DOHH2 (cell line): Measurements from ENCODE around the gene RPS14.

Experiments used
- H3F3A ChIP-seq: fragments of 200-600 bp; sonication (generic), shearing (Covaris generic); 2 replicates; pipeline ENCODE4 v1.6.0; 2016; ENCODE audit warnings: antibody characterized with exemption, mild to moderate bottlenecking; ENCODE audit not compliant: control insufficient read depth, insufficient read depth
- H3K27ac ChIP-seq: fragments of 200-600 bp; sonication (generic); 2 replicates; pipeline ENCODE4 v1.5.1; 2014; ENCODE audit warnings: low read depth, mild to moderate bottlenecking, low read length, moderate library complexity
- H3K27me3 ChIP-seq: fragments of 200-600 bp; sonication (generic); 2 replicates; pipeline ENCODE4 v1.6.1; 2014; ENCODE audit warnings: mild to moderate bottlenecking, low read length, mixed read lengths; ENCODE audit not compliant: control insufficient read depth
- H3K36me3 ChIP-seq: fragments of 200-600 bp; sonication (generic); 2 replicates; pipeline ENCODE4 v1.6.1; 2014; ENCODE audit warnings: mild to moderate bottlenecking, low read length, moderate library complexity, mixed read lengths; ENCODE audit not compliant: control insufficient read depth
- H3K4me1 ChIP-seq: fragments of 200-600 bp; sonication (generic); 2 replicates; pipeline ENCODE4 v1.6.1; 2014; ENCODE audit warnings: mild to moderate bottlenecking, low read length, mixed read lengths; ENCODE audit not compliant: control insufficient read depth
- H3K4me2 ChIP-seq: fragments of 200-600 bp; sonication (generic); 2 replicates; pipeline ENCODE4 v1.6.0; 2014; ENCODE audit warnings: mild to moderate bottlenecking, low read length, moderate library complexity
- H3K4me3 ChIP-seq: fragments of 200-600 bp; sonication (generic); 2 replicates; pipeline ENCODE4 v1.5.1; 2014; ENCODE audit warnings: mild to moderate bottlenecking, low read length, mixed read lengths
- H3K79me2 ChIP-seq: fragments of 200-600 bp; sonication (generic); 2 replicates; pipeline ENCODE4 v1.6.1; 2014; ENCODE audit warnings: mild to moderate bottlenecking, low read length, mixed read lengths; ENCODE audit not compliant: control insufficient read depth
- H3K9me2 ChIP-seq: fragments of 200-600 bp; sonication (generic); replicated peaks from 2 replicates; pipeline ENCODE4 v1.6.1; 2014; ENCODE audit warnings: mild to moderate bottlenecking, low read length, mixed read lengths; ENCODE audit not compliant: control insufficient read depth
- H3K9me3 ChIP-seq: fragments of 200-600 bp; sonication (generic); 2 replicates; pipeline ENCODE4 v1.6.1; 2014; ENCODE audit warnings: antibody characterized with exemption, low read length, mixed read lengths; ENCODE audit not compliant: control insufficient read depth, insufficient read depth
- H4K20me1 ChIP-seq: fragments of 200-600 bp; sonication (generic); 2 replicates; pipeline ENCODE4 v1.6.0; 2014; ENCODE audit warnings: low read depth, mild to moderate bottlenecking, antibody characterized with exemption, low read length, moderate library complexity; ENCODE audit not compliant: control insufficient read depth, insufficient read depth
- EZH2phosphoT487 ChIP-seq: fragments of 200-600 bp; sonication (generic); IDR thresholded peaks from 2 replicates; pipeline ENCODE4 v1.6.1; 2017; ENCODE audit warnings: borderline replicate concordance, mild to moderate bottlenecking, antibody characterized with exemption, low read length, moderate library complexity, mixed read lengths
- TF ChIP-seq, protein P1 (sequence below): fragments of 200-600 bp; sonication (generic); IDR thresholded peaks from one replicate; pipeline ENCODE4 v1.5.1; 2014; ENCODE audit warnings: antibody characterized with exemption, mild to moderate bottlenecking, low read depth, low read length; ENCODE audit not compliant: poor library complexity, severe bottlenecking

The RPS14 gene

DNA sequence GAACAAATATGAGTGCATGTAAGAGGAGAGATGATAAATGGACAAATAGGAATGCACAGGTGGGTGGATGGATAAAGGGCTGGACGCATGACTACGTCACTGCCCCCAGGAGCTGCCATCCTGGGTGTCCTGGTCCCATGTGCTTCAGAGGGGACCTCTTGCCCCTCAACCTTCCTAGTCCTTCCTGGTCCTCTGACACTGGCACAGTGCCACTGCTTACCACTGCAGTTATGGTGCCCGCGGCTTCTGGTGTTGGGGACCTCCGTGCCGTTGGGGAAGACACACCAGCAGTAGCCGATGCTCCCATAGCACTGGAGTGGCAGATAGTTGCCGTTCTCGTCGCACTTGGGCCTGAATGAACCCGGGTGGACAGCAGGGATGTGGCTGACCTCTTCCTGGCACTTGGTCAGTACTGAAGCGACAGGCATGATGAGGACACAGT is 46.6 kb downstream of the RPS14 start:
- Histone ChIP-seq H3F3A (peaks cover 74% of the 10 kb centered on the region), H3K9me2 (no peaks in the 10 kb centered on the region), H4K20me1 (peaks cover 8% of the 10 kb centered on the region; the same call in 1 of the 2 replicates), H3K4me2 (no peak overlapping the region), H3K79me2 (peaks cover 20% of the 10 kb centered on the region), H3K4me3 (no peak overlapping the region), H3K4me1 (peaks cover 44% of the 10 kb centered on the region), H3K27ac (no peak overlapping the region), H3K27me3 (no peaks in the 10 kb centered on the region), H3K36me3 (peaks cover 100% of the 10 kb centered on the region), H3K9me3 (no peaks in the 10 kb centered on the region)
- TF ChIP-seq EZH2phosphoT487: no peak
- TF ChIP-seq, protein P1, sequence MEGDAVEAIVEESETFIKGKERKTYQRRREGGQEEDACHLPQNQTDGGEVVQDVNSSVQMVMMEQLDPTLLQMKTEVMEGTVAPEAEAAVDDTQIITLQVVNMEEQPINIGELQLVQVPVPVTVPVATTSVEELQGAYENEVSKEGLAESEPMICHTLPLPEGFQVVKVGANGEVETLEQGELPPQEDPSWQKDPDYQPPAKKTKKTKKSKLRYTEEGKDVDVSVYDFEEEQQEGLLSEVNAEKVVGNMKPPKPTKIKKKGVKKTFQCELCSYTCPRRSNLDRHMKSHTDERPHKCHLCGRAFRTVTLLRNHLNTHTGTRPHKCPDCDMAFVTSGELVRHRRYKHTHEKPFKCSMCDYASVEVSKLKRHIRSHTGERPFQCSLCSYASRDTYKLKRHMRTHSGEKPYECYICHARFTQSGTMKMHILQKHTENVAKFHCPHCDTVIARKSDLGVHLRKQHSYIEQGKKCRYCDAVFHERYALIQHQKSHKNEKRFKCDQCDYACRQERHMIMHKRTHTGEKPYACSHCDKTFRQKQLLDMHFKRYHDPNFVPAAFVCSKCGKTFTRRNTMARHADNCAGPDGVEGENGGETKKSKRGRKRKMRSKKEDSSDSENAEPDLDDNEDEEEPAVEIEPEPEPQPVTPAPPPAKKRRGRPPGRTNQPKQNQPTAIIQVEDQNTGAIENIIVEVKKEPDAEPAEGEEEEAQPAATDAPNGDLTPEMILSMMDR: no peak

- Histone ChIP-seq H3K79me2 (peaks cover 14% of the 10 kb centered on the region), H3K27me3 (no peaks in the 10 kb centered on the region), H3K9me3 (no peaks in the 10 kb centered on the region), H3K4me3 (no peak overlapping the region), H3K4me1 (peaks cover 39% of the 10 kb centered on the region), H3F3A (peaks cover 80% of the 10 kb centered on the region), H3K27ac (peak overlapping the region; percentile 30; the same call in 1 of the 2 replicates), H3K4me2 (no peak overlapping the region), H4K20me1 (peaks cover 11% of the 10 kb centered on the region; the same call in 1 of the 2 replicates), H3K36me3 (peaks cover 100% of the 10 kb centered on the region), H3K9me2 (no peaks in the 10 kb centered on the region)
- TF ChIP-seq, protein P1: no peak
- TF ChIP-seq EZH2phosphoT487: no peak
Observed at GRCh38 chr5:150402229-150402773, 47.2 kb downstream of the RPS14 start.

- peaks cover 7% of the 10 kb centered on the region for H3K79me2 ChIP-seq
- no peaks in the 10 kb centered on the region for H3K9me2 ChIP-seq
- H3K4me2 ChIP-seq: no peak overlapping the region
- H3F3A ChIP-seq: peaks cover 84% of the 10 kb centered on the region
- H3K9me3 ChIP-seq: no peaks in the 10 kb centered on the region
- H3K27ac ChIP-seq: peak overlapping the region; percentile 30
- no peak overlapping the region for H3K4me3 ChIP-seq
- H3K27me3 ChIP-seq: no peaks in the 10 kb centered on the region
- H3K4me1 ChIP-seq: peaks cover 33% of the 10 kb centered on the region
- no peak for TF ChIP-seq EZH2phosphoT487
- TF ChIP-seq, protein P1: no peak
- peaks cover 96% of the 10 kb centered on the region for H3K36me3 ChIP-seq
- H4K20me1 ChIP-seq: peaks cover 8% of the 10 kb centered on the region; the same call in 1 of the 2 replicates
Observed at GRCh38 chr5:150401376-150402228, 47.9 kb downstream of the RPS14 start.
